Heart left ventricle (tissue), 13 donors: ENCODE data around the gene HSPA6.

ENCODE experiments used
- CTCF ChIP-seq, 12 donors: fragments of 200-600 bp; sonication (generic) in 4 of 12; IDR thresholded peaks; one replicate each; pipeline versions ENCODE4 v1.5.0 to v1.8.0; 2018 to 2022; ENCODE audit warnings: antibody characterized with exemption in 12 of 12, mild to moderate bottlenecking in 5 of 12
- POLR2A ChIP-seq, 2 donors: fragments of 450-650 bp; IDR thresholded peaks; one replicate each; pipeline ENCODE4 v1.6.1; 2017; ENCODE audit warnings: antibody characterized with exemption in 2 of 2, mild to moderate bottlenecking in 2 of 2, moderate library complexity in 2 of 2
- donor health status: ischemic (EF 13 %, LVEDD 7.1; RV severe dilation, severe dysfunction).
- donor health status: DM: no; HTN: yes; CAD: no.
- donor health status: DM: no; HTN: no; CAD: no.
- donor health status: ischemic (EF 25% LVEDD 6.9; RV normal size, moderate dysfunction).
- donor health status: ischemic (EF 25% LVEDD 5.7; RV mildly dilated, moderate dysfunction).
- donor health status: ischemic (EF 35%, LVEDD 5.7; RV mildly dilated, moderate dysfunction).
- donor health status: nonischemic (EF 11% LVEDD 7.7; RV severe dilation, severe dysfunction).
- donor health status: DM: yes; HTN: yes; CAD: no.
- donor health status: PGD.
- donor health status: ischemic (EF 29% LVEDD 5.4; RV normal size, mild dysfunction).
- donor health status: nonischemic (EF 23%, LVEDD 6.1; RV moderate dilation, normal function).

- TF ChIP-seq POLR2A (IDR thresholded peaks at IDR 0.05) (no peak), CTCF (IDR thresholded peaks at IDR 0.05) (no peak)
Measured at GRCh38 chr1:161549652-161550051, 25.3 kb downstream of the HSPA6 start, which contains the start of gene FCGR3A.
